Peyer's patch (tissue), 4 donors: ENCODE results near the gene KIAA0586.

Source experiments
- CTCF ChIP-seq, 6 experiments: fragments of 450-650 bp in 4 of 6; fragments of 200-600 bp in 2 of 6; sonication (generic) in 1 of 6; IDR thresholded peaks; one replicate each; pipeline ENCODE4 v1.5.1; 2017 to 2019; ENCODE audit warnings: antibody characterized with exemption in 6 of 6, mild to moderate bottlenecking in 3 of 6, moderate library complexity in 1 of 6
- POLR2A ChIP-seq, 2 donors: fragments of 450-650 bp; IDR thresholded peaks; one replicate each; pipeline ENCODE4 v1.5.1; 2017; ENCODE audit warnings: antibody characterized with exemption in 2 of 2, mild to moderate bottlenecking in 2 of 2, moderate library complexity in 2 of 2

- TF ChIP-seq CTCF (IDR thresholded peaks at IDR 0.05): no peak
- no peak for TF ChIP-seq POLR2A (IDR thresholded peaks at IDR 0.05)
Measured at GRCh38 chr14:58549105-58549757, 121.7 kb downstream of the KIAA0586 start.
